Epithelial cell of esophagus (primary cell): ENCODE data around the gene EPHB1.

Source experiments
- DNase-seq: peaks from one replicate; pipeline ENCODE4 v3.0.0; 2010; ENCODE audit warnings: low read depth
- H3K4me3 ChIP-seq: 2 replicates; pipeline ENCODE4 v1.5.1; 2011; ENCODE audit warnings: mild to moderate bottlenecking, low read length, control low read depth
- CTCF ChIP-seq: IDR thresholded peaks from 2 replicates; pipeline ENCODE4 v1.5.1; 2011; ENCODE audit warnings: low read depth, mild to moderate bottlenecking, low read length, control low read depth, inconsistent platforms; ENCODE audit not compliant: insufficient read depth; ENCODE audit errors: missing control alignments

The EPHB1 gene

GRCh38 chr3:135182364-135182998, 387.4 kb downstream of the EPHB1 start:
- no peak for TF ChIP-seq CTCF
- H3K4me3 ChIP-seq: no peak overlapping the region
- DNase-seq: no peak

DNA sequence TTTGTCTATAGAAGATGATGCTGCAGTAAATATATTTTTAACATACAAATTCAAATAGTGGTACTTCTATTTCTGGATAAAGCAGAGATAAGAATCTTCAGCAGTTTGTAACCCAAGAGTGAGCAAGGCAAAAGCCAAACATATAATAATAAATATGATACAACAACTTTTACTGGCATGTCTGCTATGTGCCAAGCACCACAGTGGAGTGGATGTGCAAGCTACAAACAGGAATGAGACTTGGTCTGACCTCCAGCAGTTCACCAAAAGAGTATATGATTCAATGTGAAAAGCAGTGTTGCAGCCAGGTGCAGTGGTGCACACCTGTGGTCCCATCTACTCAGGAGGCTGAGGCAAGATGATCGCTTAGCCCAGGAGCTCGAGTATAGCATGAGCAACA, 395.6 kb downstream of the EPHB1 start:
- TF ChIP-seq CTCF: no peak
- no peak overlapping the region for H3K4me3 ChIP-seq
- DNase-seq: no peak

DNA sequence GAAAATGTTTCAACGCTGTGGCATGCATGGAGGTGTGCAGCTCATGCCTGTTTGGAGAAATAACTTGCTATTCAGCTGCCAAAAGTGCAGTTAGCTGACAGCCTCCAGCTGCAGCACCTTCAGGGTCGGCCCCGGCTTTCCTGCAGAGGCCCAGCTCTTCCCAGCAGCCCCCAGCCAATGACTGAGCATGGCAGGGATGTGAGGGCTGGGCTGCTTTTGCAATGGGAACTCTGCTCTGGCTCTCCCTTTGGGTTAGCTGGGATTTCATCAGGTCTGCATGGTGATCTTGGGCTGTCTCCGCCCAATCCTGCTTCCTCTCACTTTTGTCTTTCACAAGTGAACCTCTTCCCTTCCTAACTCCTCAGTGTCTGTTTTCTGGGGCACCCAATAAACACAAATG, 396.6 kb downstream of the EPHB1 start:
- H3K4me3 ChIP-seq: no peak overlapping the region
- no peak for TF ChIP-seq CTCF
- no peak for DNase-seq

GRCh38 chr3:135192929-135193328, 397.9 kb downstream of the EPHB1 start:
- no peak for TF ChIP-seq CTCF
- H3K4me3 ChIP-seq: no peak overlapping the region
- no peak for DNase-seq

- DNase-seq: no peak
- no peak overlapping the region for H3K4me3 ChIP-seq
- TF ChIP-seq CTCF: no peak
Measured at GRCh38 chr3:135197246-135197645, 402.2 kb downstream of the EPHB1 start.

GRCh38 chr3:135197856-135198255, 402.8 kb downstream of the EPHB1 start:
- H3K4me3 ChIP-seq: no peak overlapping the region
- no peak for TF ChIP-seq CTCF
- DNase-seq: no peak

DNA sequence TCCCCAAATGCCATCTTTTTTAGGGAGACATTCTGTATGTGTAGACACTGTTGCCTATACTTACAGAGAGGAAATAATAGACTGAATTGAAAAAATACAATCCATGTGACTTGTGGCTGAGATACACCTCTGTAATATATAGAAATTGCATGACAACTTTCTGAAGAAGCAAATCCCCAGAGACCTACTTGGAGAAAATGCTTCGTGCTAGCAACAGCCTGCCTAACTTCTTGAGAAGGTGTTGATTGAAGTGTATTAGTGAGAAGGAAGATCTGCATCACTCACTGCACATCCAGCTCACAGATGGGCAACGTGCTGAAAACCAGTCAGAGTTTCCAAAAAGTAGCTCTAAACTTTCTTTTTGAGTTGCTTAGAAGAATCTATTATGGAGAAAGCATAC, 404.1 kb downstream of the EPHB1 start:
- no peak for TF ChIP-seq CTCF
- no peak for DNase-seq
- no peak overlapping the region for H3K4me3 ChIP-seq
